HG03469 (cell line): ENCODE results near the gene RRAD.
"Not testable (repeated sequence)": the region's sequence is repeated elsewhere in the genome, so short reads cannot be mapped to it uniquely, and the experiment has no call there.

ENCODE experiments used
- ATAC-seq: cut with Tn5 transposase; IDR thresholded peaks from one replicate; pipeline ENCODE4 v1.9.1; 2021; ENCODE audit warnings: mild to moderate bottlenecking, moderate library complexity, moderate number of reproducible peaks; ENCODE audit not compliant: unreplicated experiment

The RRAD gene, protein sequence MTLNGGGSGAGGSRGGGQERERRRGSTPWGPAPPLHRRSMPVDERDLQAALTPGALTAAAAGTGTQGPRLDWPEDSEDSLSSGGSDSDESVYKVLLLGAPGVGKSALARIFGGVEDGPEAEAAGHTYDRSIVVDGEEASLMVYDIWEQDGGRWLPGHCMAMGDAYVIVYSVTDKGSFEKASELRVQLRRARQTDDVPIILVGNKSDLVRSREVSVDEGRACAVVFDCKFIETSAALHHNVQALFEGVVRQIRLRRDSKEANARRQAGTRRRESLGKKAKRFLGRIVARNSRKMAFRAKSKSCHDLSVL

DNA sequence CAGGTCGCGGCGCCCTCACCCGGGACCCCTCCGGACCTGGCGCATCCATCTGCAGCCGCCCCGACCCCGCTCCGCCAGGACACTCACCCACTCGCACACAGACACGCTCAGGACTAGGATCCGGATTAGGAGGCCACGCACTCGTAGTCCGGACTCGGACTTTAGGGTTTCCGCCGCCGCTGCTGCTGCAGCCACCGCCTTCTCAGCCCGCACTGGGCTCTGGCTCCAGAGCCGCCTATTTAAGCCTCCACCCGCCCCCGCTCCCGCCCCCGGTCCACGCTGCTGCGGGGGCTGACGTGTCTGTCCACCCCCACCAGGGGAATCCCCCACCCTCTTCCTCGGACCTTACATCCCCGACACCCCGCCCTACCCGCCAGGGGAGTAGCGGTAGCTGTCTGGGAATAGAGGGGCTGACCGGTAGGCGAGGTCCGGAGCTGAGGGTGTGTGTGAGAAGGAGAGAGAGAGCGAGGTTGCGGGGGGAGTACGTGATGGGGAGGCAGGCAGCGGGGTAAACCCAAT, at the start of gene RRAD:
Gene RRAD (minus strand): TSS at position 214 of the 519 bp plus-strand sequence. CDS start 356 bp downstream, outside the sequence.
- no peak for ATAC-seq

DNA sequence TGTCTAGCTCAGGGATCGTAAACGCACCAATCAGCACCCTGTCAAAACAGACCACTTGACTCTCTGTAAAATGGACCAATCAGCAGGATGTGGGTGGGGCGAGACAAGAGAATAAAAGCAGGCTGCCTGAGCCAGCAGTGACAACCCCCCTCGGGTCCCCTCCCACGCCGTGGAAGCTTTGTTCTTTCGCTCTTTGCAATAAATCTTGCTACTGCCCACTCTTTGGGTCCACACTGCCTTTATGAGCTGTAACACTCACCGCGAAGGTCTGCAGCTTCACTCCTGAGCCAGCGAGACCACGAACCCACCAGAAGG, 49.6 kb upstream of the RRAD start:
- ATAC-seq = not testable (repeated sequence)

DNA sequence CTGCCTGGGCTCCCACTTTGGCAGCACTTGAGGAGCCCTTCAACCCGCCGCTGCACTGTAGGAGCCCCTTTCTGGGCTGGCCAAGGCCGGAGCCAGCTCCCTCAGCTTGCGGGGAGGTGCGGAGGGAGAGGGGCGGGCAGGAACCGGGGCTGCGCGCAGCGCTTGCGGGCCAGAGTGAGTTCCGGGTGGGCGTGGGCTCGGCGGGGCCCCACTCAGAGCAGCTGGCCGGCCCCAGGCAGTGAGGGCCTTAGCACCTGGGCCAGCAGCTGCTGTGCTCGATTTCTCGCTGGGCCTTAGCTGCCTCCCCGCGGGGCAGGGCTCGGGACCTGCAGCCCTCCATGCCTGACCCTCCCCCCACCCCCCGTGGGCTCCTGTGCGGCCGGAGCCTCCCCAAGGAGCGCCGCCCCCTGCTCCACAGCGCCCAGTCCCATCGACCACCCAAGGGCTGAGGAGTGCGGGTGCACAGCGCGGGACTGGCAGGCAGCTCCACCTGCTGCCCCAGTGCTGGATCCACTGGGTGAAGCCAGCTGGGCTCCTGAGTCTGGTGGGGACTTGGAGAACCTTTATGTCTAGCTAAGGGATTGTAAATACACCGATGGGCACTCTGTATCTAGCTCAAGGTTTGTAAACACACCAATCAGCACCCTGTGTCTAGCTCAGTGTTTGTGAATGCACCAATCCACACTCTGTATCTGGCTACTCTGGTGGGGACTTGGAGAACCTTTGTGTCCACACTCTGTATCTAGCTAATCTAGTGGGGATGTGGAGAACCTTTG, 49.0 kb upstream of the RRAD start:
- ATAC-seq = not testable (repeated sequence)

DNA sequence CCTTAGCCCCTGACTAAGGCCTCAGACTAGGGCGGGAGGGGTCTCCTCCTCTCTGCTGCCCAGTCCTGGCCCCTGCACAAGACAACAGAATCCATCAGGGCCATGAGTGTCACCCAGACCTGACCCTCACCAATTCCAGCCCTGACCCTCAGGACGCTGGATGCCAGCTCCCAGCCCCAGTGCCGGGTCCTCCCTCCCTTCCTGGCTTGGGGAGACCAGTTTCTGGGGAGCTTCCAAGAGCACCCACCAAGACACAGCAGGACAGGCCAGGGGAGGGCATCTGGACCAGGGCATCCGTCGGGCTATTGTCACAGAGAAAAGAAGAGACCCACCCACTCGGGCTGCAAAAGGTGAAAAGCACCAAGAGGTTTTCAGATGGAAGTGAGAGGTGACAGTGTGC, 48.4 kb upstream of the RRAD start:
- no peak for ATAC-seq

GRCh38 chr16:66972983-66973382, 47.6 kb upstream of the RRAD start:
- no peak for ATAC-seq

- ATAC-seq = no peak
These were observed 45.7 kb upstream of the RRAD start for GRCh38 chr16:66970775-66971720.

GRCh38 chr16:66968847-66969246, 43.5 kb upstream of the RRAD start:
- ATAC-seq = no peak

- no peak for ATAC-seq
These were observed 38.7 kb upstream of the RRAD start for GRCh38 chr16:66964049-66964448.

- no peak for ATAC-seq
These were observed 36.6 kb upstream of the RRAD start for GRCh38 chr16:66961914-66962313.

DNA sequence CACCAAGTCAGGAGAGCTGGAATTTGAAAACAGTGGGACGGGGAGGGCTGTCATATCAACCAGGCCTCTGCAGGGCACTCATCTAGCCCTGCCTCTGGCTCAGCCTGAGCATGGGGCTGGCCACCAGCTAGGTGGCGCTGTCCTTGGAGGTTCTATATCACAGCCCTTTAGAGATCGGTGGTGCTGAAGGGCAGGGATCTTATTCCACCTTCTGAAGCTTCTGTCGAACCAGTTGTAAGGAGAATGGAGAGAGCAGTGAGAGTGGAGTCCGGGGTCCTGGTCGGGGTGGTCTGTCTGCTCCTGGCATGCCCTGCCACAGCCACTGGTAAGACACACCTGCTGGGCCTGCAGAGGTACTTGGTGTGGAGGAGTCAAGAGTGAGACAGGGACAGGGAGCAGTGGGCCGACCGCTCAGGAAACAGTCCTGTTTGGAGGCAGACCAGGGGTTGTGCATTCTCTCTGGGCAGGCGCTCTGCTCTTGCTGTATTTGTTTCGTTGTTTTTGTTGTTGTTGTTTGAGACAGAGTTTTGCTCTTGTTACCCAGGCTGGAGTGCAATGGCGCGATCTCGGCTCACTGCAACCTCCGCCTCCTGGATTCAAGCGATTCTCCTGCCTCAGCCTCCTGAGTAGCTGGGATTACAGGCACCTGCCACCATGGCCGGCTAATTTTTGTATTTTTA, 35.9 kb upstream of the RRAD start, which contains the start of gene CES3:
Gene CES3 (plus strand): TSS at position 202 of the 680 bp plus-strand sequence. CDS start 42 bp downstream, at position 244.
- peak; percentile 56 for ATAC-seq

GRCh38 chr16:66960270-66960669, 34.9 kb upstream of the RRAD start:
- ATAC-seq = no peak

- ATAC-seq = no peak
These were observed 34.4 kb upstream of the RRAD start for GRCh38 chr16:66959704-66960161.

- no peak for ATAC-seq
These were observed 33.7 kb upstream of the RRAD start for GRCh38 chr16:66958857-66959703.

GRCh38 chr16:66956154-66956457, 30.8 kb upstream of the RRAD start:
- not testable (repeated sequence) for ATAC-seq

DNA sequence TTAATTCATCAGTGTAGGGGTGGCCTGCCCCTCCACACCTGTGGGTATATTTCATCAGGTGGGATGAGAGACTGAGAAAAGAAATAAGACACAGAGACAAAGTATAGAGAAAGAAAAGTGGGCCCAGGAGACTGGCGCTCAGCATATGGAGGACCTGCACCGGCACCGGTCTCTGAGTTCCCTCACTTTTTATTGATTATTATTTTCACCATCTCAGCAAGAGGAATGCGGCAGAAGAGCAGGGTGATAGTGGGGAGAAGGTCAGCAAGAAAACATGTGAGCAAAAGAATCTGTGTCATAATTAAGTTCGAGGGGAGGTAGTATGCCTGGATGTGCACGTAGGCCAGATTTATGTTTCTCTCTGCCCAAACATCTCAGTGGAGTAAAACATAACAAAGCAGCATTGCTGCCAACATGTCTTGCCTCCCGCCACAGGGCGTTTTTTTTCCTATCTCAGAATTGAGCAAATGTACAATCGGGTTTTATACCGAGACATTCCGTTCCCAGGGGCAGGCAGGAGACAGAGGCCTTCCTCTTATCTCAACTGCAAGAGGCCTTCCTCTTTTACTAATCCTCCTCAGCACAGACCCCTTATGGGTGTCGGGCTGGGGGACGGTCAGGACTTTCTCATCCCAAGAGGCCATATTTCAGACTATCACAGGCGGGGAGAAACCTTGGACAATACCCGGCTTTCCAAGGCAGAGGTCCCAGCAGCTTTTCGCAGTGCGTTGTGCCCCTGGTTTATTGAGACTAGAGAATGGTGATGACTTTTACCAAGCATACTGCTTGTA, 30.2 kb upstream of the RRAD start:
- not testable (repeated sequence) for ATAC-seq

DNA sequence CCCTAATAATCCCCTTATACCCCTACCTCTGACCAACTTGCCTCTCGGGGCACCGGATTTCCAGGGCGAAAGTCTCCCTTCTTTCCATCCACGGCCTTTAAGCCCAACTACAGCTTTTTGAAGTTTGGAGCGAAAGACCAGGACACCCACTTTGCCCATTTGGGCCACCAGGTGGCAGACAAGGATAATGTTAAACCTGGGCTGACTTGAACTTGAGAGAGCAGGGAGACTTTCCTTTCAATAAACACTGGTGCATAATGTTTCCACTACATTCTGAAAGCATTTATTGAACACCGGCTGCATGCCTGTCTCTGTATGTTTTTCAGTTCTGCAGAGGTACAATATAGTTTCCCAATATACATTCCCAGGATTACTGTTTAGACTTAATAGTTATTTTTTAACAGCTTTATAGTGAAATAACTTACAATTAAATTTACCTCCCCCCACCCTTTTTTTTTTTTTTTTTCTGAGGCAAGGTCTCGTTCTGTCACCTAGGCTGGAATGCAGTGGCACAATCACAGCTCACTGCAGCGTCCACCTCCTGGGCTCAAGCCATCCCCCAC, 28.8 kb upstream of the RRAD start:
- ATAC-seq = no peak

DNA sequence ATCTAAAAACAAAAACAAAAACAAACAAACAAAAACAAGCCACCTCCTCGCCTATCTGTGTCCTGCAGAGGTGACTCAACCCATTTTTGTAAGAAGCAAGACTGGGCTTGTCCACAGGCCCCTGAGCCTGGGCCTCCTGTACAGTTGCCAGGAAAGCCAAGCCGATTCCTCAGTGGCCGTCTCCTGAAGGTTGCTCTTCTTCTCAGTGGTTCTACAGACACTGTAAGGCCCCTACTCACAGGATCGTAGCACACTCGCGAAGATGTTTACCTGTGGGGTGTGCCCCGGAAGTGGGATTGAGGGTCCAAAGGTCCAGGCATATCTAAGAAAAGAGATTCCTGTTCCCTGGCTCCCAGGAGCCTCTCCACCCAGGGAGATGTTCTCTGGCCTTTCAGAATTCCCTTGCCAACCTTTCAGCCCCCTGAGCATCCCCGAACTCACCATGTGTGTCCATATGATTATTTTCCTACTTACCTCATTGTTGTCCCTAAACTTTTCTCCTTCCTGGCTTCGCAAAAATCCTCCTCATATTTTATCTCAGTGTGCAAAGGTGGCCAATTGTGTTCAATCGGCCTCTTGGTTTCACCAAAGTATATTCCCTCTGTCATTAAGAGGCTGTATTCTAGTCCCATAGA, 28.2 kb upstream of the RRAD start:
- no peak for ATAC-seq
